GM18520 (cell line): ENCODE data around the gene PTPRG.

Experiments used
- ATAC-seq: cut with Tn5 transposase; IDR thresholded peaks from one replicate; pipeline ENCODE4 v1.9.1; 2021; ENCODE audit not compliant: unreplicated experiment

PTPRG gene

GRCh38 chr3:62088472-62089104 is 527.2 kb downstream of the PTPRG start:
- ATAC-seq, result no peak

GRCh38 chr3:62090066-62090465 is 528.7 kb downstream of the PTPRG start:
- ATAC-seq, result no peak

- ATAC-seq, result no peak
Measured at GRCh38 chr3:62090519-62090918, 529.1 kb downstream of the PTPRG start.

- no peak for ATAC-seq
Measured at GRCh38 chr3:62093025-62093424, 531.7 kb downstream of the PTPRG start.

GRCh38 chr3:62094461-62094860 is 533.1 kb downstream of the PTPRG start:
- ATAC-seq, result no peak

GRCh38 chr3:62095080-62095479 is 533.7 kb downstream of the PTPRG start:
- no peak for ATAC-seq

GRCh38 chr3:62095756-62096155 is 534.4 kb downstream of the PTPRG start:
- ATAC-seq, result no peak

- no peak for ATAC-seq
Measured at GRCh38 chr3:62096521-62096920, 535.1 kb downstream of the PTPRG start.

GRCh38 chr3:62097121-62097520 is 535.8 kb downstream of the PTPRG start:
- ATAC-seq, result no peak

- ATAC-seq, result no peak
Measured at GRCh38 chr3:62098646-62099365, 537.4 kb downstream of the PTPRG start.

GRCh38 chr3:62100282-62100989 is 539.1 kb downstream of the PTPRG start:
- no peak for ATAC-seq

- ATAC-seq, result no peak
Measured at GRCh38 chr3:62101488-62101887, 540.1 kb downstream of the PTPRG start.

GRCh38 chr3:62103531-62103930 is 542.2 kb downstream of the PTPRG start:
- ATAC-seq, result no peak

- ATAC-seq, result no peak
Measured at GRCh38 chr3:62109534-62109933, 548.2 kb downstream of the PTPRG start.

GRCh38 chr3:62110443-62111225 is 549.3 kb downstream of the PTPRG start:
- ATAC-seq, result no peak

GRCh38 chr3:62113092-62113491 is 551.7 kb downstream of the PTPRG start:
- ATAC-seq, result no peak

GRCh38 chr3:62114763-62115162 is 553.4 kb downstream of the PTPRG start:
- ATAC-seq, result no peak

GRCh38 chr3:62117903-62118548 is 556.7 kb downstream of the PTPRG start:
- no peak for ATAC-seq

- ATAC-seq, result no peak
Measured at GRCh38 chr3:62119139-62119538, 557.8 kb downstream of the PTPRG start.

- ATAC-seq, result no peak
Measured at GRCh38 chr3:62122819-62123218, 561.4 kb downstream of the PTPRG start.

- no peak for ATAC-seq
Measured at GRCh38 chr3:62125380-62125779, 564.0 kb downstream of the PTPRG start.
